NCI-H128 (cell line): Measurements from ENCODE around the gene IFT122.
"Not testable (repeated sequence)": the region's sequence is repeated elsewhere in the genome, so short reads cannot be mapped to it uniquely, and the experiment has no call there.

Experiments used
- DNase-seq: peaks from one replicate; lab custom pipeline; 2025; ENCODE audit not compliant: unreplicated experiment; lab: John Stamatoyannopoulos, UW

Gene IFT122, protein sequence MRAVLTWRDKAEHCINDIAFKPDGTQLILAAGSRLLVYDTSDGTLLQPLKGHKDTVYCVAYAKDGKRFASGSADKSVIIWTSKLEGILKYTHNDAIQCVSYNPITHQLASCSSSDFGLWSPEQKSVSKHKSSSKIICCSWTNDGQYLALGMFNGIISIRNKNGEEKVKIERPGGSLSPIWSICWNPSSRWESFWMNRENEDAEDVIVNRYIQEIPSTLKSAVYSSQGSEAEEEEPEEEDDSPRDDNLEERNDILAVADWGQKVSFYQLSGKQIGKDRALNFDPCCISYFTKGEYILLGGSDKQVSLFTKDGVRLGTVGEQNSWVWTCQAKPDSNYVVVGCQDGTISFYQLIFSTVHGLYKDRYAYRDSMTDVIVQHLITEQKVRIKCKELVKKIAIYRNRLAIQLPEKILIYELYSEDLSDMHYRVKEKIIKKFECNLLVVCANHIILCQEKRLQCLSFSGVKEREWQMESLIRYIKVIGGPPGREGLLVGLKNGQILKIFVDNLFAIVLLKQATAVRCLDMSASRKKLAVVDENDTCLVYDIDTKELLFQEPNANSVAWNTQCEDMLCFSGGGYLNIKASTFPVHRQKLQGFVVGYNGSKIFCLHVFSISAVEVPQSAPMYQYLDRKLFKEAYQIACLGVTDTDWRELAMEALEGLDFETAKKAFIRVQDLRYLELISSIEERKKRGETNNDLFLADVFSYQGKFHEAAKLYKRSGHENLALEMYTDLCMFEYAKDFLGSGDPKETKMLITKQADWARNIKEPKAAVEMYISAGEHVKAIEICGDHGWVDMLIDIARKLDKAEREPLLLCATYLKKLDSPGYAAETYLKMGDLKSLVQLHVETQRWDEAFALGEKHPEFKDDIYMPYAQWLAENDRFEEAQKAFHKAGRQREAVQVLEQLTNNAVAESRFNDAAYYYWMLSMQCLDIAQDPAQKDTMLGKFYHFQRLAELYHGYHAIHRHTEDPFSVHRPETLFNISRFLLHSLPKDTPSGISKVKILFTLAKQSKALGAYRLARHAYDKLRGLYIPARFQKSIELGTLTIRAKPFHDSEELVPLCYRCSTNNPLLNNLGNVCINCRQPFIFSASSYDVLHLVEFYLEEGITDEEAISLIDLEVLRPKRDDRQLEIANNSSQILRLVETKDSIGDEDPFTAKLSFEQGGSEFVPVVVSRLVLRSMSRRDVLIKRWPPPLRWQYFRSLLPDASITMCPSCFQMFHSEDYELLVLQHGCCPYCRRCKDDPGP

DNA sequence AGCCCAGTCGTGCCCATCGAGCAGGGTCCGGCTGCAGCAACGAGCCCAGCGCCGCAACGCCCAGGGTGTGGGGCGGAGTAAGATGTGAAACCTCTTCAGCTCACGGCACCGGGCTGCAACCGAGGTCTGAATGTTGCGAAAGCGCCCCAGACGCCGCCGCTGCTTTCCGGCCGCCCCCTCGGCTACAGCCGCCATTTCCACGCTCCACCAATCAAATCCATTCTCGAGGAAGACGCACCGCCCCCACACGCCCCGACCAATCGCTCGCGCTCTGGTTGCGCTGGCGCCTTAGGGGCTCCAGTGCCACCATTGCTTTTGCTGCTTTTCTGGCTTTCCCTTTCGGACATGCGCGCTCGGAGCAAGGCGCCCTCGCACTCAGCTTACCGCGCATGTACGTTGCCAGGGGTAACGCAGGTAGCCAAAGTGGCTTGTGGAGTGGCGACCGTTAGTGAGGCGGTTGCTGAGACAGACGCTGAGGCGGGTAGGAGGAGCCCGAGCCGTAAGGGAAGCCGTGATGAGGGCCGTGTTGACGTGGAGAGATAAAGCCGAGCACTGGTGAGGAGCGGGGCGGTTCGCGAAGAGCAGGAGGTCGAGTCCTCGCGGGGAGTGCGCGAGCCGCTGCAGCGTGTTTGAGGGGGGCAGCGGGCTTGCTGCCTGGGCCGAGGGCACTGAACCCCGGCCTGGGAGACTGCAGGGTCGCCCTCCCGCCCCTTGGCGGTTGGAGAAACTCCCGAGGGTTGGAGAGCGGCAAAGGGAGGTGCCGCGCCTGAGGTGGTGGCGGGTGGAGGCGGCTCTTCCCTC lies at the start of gene IFT122, which contains the start of gene MBD4:
Gene IFT122, plus strand, starts transcription at position 408 of the 801 bp plus-strand sequence. Its CDS starts 107 bp downstream, at position 515.
Gene MBD4, minus strand, starts transcription at position 132 of the 801 bp plus-strand sequence. Its CDS starts 115 bp downstream, at position 17.
- peak; percentile 99 for DNase-seq

DNA sequence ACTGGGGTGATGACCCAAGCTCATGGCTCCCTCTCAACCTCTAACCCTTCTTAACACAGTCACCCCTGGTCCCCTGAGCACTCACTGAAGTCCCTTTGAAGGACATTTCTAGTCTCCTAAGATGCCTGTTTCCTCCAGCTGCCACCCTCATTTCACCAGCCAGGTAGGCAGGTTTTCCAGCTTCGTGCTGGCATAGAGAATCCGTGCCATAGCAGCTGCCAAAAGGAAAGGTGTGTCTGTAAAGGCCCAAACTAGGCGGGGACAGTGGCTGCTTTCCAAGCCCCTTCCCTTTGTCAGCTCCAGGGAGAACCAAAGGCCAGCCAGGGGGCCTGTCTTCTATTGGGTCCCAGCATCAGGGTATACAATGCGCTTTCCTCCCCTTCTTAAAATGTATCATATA lies 48.4 kb upstream of the IFT122 start:
- not testable (repeated sequence) for DNase-seq

DNA sequence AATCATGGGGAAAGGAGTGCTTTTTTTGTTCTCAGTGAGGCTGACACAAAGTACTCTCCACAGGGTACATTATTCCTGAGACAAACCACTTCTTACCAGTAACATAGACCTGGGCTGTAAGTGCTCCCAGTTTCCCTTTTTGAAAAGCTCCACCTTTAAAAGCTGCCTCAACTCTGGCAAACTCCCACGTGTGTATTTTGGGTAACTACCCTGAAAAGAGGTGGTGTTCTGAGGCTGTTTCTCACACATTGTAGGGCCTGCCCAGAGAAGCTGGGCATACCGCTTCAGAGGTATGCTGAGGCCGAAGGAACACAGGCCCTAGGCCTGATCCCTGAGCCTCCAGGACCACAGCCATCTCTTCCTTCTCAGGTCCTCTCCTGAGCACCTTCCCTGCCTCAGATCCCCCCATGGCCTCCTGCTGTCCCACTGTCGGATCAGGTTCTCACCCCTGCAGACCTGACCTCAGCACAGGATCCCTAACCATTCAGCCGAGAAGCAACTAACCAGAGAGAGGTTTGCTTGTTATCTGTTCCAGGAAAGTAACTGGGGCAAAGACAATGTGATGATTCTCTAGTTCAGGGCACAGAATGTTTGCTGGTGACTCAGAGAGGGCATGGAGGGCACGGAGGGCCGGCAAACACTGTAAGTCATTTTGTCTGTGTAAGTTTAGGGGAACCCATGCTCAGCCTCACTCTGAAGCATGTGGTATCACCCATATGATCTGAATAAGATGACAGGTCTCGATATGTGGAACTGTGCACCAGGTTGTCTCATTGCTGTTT lies 47.7 kb upstream of the IFT122 start:
- DNase-seq = not testable (repeated sequence)

DNA sequence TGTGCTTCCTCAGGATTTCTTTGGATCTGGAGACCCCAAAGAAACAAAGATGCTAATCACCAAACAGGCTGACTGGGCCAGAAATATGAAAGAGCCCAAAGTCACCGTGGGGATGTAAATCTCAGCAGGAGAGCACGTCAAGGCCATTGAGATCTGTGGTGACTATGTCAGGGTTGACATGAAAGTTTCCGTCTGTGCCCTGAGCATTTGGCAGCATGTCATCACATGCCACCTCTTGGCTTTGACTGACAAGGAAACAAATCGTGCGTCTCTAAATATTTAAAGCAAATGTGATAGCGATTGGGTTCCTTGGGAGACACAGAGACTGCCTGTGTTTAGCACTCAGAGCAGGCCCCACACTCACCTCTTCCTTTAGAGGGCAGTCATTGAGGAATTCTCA lies 46.8 kb upstream of the IFT122 start:
- no peak for DNase-seq

DNA sequence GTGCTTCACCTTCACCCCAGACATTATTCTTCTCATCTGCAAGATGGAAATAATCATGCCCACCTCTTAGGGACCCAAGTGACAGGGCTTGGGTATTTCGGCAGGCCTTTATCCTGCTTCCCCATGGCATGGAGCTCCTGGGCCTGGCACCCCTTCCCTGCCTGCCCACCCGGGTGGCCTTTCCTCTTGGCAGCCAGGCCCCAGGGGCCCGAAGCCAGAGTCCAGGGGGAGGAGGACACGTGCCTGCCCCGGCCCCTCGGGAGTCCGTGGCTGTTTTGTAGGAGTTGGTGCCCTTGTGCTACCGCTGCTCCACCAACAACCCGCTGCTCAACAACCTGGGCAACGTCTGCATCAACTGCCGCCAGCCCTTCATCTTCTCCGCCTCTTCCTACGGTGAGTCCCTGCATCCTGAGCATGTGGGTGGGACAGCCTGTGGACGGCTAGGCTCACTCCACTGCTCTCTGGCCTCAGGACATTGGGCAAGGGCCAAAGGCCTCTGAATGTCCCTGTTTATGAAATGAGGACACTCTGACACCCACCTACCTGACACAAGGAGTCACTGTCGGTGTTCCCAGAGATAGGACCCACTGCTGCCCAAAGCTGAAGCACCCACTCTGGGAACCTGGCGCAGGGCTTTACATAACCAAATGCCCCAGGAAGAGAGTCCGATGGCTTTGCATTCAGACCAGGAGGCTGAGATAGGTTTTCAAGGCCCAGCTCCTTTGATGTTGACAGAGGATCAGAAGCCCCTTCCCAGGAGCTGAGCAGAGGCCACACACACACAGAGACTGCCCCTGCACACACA lies 46.1 kb upstream of the IFT122 start:
- not testable (repeated sequence) for DNase-seq

DNA sequence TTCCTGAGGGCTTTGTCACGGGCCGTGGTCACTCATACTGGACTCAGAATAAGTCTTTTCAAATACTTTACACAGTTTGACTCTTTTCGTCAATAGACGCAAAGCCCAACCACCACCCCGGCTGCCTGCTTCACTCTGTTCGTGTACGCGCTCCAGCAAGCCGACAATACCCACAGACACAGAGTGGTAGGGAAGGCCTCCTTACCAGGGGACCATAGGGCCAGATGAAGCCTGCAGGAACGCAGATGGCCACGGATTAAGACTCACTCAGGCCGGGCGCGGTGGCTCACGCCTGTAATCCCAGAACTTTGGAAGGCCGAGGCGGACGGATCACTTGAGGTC lies 41.2 kb upstream of the IFT122 start:
- DNase-seq = no peak

DNA sequence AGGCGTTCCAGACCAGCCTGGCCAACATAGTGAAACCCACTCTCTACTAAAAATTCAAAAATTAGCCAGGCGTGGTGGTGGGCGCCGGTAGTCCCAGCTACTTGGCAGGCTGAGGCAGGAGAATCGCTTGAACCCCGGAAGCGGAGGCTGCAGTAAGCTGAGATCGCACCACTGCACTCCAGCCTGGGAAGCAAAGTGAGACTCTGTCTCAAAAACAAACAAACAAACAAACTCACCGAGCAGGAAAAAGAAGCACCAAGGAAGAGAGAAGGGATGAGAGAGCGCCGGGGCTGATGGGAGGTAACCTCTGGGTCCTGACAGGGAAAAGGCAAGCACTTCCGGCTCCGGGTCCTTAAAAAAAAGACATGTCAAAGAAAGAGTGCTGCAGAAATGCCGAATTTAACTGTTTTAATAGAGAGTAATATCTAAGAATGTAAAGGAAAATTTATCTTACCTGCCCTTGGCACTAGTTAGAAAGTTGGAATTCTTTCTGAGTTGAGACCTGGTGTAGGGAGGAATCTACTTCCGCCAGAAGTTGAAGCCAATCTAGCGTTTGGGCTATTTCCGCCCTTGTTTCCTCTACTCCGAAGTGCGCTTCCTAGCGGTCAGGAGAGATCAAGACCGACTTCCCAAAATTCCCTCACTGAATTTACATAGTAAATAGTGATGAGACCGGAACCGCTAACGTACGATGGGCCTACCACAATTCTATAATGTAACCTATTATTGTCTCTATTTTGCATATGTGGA lies 40.7 kb upstream of the IFT122 start:
- peak; percentile 84 for DNase-seq

DNA sequence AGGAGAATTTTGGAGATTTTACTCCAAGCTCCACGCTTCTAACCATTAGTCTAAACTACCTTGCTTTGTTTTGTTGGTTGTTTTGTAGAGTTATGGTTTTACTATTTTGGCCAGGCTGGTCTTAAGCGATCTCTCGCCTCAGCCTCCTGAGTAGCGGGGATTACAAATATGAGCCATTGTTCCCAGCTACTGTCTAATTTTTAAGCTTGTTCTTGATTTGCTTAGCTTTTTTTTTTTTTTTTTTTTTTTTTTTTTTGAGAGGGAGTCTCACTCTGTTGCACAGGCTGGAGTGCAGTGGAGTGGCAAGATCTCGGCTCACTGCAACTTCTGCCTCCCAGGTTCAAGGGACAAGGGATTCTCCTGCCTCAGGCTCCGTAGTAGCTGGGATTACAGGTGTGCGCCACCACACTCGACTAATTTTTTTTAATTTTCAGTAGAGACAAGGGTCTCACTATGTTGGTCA lies 40.1 kb upstream of the IFT122 start:
- no peak for DNase-seq

DNA sequence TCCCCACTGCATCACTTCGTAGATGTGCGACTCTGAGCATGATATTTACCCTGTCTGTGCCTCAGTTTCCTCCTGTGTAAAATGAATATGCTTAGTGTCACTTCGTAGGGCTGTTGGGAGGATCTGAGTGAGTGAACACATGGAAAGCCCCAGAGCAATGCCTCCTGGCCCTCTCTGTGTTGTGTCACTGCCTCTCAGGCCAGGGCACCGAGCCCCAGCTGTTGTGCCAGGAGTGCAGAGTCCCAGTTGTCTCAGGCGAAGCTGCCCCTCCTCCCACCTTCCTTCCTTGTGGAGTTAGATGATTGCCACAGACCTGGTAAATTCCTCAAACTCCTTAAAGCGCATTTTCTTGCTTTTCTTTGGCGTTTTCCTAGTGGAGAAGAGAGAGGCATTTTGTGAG lies 37.8 kb upstream of the IFT122 start:
- DNase-seq = no peak

DNA sequence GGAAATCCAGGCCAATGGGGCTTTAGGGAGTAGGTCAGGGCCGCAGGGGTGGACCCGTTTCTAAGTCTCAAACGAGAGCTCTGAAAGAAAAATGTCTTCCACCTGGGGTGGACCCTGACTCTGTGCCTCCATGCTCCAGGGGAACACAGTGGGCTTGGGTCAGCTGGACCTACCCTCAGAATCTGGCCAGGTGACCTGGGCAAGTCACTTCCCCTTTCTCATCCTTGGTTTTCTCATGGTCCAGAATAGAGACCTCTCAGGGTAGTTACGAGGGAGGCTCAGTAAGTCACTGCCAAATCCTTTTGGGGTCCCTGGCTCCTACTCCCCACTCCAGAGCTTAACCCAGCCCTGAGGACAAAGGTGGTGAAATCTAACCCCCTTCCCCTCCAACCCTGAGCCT lies 37.4 kb upstream of the IFT122 start:
- DNase-seq = no peak

DNA sequence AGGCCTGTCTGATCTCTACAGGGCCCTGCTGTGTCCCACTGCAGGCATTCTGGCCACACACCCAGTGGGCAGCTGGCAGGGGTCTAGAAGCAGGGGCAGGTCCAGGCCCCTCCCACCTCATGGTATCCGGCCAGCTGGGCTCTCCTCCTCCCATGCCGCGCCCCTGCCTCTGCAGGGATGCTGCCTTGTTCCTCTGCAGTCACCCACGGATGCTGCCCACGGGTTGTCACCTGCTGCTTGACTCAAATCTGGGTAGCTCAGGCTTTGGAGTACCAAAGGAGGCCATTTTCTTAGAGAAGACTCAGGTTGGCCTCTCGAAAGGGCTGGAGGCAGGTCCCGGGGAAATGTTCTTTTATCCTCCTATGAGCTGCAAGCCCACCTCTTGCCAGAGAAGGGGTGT lies 36.6 kb upstream of the IFT122 start:
- DNase-seq = no peak

DNA sequence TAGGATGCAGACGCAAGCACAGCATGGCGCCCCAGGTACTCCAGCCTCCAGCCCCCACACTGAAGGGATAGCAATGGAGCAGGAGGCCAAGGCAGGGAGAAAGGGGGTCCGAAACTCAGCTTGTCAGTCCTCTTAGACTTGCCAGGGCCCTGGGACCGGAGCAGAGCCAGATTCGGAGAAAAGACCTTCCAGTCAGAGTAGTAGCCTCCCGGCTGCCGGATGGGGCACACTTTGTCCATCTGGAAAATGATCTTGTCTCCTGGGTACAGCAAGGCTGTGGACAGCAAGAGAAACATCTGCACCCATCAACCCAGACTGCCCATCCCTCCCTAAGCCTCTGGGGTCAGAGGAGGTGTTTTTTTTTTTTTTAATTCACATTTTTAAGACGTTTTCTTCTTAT lies 35.9 kb upstream of the IFT122 start:
- DNase-seq = no peak

DNA sequence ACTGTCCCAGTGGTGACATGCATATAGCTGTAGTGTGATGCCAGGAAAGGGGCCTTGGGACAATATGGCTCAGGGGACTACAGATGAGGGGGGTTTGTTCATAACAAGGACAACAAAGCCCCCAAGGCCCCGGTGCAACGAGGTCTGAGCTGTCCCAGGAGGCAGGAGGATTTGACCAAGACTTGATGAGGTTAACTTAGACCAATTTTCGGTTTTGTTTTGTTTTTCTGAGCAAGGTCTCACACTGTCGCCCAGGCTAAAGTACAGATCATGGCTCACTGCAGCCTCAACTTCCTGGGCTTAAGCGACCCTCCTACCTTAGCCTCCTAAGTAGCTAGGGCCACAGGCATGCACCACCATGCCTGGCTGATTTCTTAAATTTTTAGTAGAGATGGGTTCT lies 35.4 kb upstream of the IFT122 start:
- no peak for DNase-seq

DNA sequence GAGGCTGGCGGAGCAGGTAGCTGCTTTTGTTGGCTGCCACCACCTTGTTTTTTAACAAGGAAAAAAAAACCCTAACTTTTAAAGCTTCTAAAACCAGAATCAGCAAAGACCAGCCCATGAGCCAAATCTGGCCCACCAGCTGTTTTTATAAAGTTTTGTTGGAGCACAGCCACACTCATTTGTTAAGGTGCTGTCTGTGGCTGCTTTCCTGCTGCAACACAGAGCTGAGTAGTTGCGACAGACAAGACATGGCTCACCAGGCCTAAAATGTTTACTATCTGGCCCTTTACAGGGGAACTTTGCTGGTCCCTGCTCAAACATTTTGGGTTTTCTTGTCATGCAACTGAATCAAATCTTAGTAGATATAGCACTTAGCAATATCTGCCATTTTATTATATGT lies 30.5 kb upstream of the IFT122 start:
- DNase-seq = no peak

DNA sequence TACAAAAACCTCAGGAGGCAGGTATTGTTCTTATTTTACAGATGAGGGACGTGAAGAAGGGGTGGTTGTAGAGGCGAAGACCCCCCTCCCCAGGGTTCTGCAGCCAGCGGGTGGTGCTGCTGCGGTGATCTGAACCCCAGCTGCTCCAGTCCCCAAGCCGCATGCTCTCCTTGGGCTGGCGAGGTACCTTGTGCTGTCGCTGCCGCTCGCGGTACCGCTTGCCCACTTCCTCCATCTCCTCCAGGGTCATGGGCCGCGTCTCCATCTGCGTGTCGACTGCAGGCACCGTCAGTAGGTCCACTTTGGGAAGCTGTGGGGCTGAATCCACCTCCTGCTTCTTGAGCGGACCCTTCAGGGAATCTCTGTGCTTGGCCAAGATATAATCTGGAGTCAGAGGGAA lies 29.1 kb upstream of the IFT122 start:
- no peak for DNase-seq

DNA sequence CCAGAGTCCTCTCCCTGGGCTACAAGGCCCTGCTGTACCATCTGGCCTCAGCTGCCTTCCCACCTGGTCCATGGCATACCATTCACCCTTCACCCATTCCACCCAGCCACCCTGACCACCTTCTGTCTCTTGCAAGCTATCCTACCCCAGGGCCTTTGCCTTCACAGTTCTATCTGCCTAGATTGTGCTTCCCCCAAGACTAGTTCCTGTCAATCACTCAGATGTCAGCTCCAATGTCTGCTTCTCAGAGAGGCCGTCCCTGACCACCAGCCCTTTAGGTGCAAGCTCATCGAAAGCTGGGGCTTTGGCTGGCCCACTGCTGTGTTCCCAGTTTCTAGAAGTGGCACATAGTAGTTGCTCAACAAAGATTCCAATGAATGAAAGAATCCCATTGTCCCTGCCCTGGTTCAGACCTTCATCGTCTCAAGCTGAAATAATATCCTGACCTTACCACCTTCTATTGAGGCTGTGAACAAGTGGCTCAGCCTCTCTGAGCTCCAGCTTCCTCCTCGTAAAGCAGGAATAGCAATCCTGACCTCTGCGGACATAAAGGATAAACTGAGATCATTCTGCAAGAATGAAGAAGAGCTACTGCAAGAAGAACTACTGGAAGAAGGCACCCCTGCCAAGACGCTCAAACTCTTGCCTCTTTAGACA lies 27.4 kb upstream of the IFT122 start:
- DNase-seq = no peak

DNA sequence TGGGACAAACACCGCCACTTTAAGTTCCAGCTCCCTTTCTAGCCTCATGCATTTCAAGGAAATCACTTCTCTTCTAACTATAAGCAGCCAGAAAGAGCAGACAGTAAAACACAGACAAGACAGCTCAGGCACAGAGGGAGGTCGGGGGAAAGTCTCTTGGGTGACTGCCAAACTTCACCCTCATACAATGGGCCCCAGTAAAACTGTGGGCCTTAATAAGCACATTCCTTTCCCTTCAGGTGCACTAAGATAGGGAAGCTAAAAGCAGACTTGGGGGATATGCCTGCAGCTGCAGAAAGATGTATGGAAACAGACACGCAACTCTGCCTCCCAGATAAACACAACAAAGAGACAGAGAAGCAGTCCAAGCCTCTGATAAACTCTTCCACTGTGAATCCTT lies 26.8 kb upstream of the IFT122 start:
- DNase-seq = not testable (repeated sequence)
